ENCODE results near the gene NHLH1. TPM values are rescaled to one million over a fixed set of nuclear protein-coding genes. Genes with fewer than 3 reads are reported as not detected.

NHLH1 gene
- total RNA-seq, 1 experiment from 2014 or later, result 0.12 TPM

DNA sequence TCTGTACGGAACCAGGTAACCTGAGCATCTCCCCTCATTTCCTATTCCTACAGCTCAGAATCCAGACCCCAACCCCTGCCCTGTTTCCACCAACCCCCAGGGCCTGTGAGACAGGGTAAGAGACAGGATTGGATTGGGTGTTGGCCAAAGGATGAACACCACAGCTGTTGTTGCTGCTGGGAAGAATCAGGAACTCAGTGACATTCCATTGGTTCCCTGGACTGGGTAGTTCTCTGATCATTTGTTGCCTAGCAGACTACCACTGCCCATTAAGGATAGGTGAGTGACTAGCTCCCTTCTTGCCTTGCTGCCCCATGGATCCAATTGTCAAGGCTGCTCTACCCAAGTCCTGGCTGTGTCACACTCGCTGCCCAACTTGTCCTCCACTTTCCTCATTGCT, 13.6 kb upstream of the NHLH1 start:
- no TSS peak for BruUV-seq (replicated peaks)
- Mint-ChIP-seq H3K4me3 (ENCODE audit: unreplicated experiment) (no peak overlapping the region), H3K4me1 (ENCODE audit: insufficient read depth, unreplicated experiment) (no peaks in the 10 kb centered on the region), H3K27me3 (ENCODE audit: insufficient read depth, unreplicated experiment) (no peaks in the 10 kb centered on the region), H3K9me3 (ENCODE audit: unreplicated experiment) (no peaks in the 10 kb centered on the region), H3K27ac (ENCODE audit: low read depth, unreplicated experiment) (no peak overlapping the region), H3K36me3 (ENCODE audit: insufficient read depth, unreplicated experiment) (peaks cover 82% of the 10 kb centered on the region)
- ChIA-PET CTCF (interaction anchor here (0.5 to 9.8 kb wide), 17 partner anchors 8 to 844 kb away, joined by 3 to 214 read pairs (median 5); partner anchors contain the start of genes COPA, NCSTN and NHLH1), POLR2A (interaction anchor here (3.8 kb wide), 1 partner anchor 9 kb away, joined by 18 read pairs; the partner anchor contains the start of gene NCSTN)
- DNase-seq (ENCODE audit: unreplicated experiment), result no peak
- TF ChIP-seq, protein P1, sequence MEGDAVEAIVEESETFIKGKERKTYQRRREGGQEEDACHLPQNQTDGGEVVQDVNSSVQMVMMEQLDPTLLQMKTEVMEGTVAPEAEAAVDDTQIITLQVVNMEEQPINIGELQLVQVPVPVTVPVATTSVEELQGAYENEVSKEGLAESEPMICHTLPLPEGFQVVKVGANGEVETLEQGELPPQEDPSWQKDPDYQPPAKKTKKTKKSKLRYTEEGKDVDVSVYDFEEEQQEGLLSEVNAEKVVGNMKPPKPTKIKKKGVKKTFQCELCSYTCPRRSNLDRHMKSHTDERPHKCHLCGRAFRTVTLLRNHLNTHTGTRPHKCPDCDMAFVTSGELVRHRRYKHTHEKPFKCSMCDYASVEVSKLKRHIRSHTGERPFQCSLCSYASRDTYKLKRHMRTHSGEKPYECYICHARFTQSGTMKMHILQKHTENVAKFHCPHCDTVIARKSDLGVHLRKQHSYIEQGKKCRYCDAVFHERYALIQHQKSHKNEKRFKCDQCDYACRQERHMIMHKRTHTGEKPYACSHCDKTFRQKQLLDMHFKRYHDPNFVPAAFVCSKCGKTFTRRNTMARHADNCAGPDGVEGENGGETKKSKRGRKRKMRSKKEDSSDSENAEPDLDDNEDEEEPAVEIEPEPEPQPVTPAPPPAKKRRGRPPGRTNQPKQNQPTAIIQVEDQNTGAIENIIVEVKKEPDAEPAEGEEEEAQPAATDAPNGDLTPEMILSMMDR (IDR thresholded peaks at IDR 0.05; ENCODE audit: unreplicated experiment), result no peak
- intact Hi-C loops (cut with micrococcal nuclease), result no loop called here

DNA sequence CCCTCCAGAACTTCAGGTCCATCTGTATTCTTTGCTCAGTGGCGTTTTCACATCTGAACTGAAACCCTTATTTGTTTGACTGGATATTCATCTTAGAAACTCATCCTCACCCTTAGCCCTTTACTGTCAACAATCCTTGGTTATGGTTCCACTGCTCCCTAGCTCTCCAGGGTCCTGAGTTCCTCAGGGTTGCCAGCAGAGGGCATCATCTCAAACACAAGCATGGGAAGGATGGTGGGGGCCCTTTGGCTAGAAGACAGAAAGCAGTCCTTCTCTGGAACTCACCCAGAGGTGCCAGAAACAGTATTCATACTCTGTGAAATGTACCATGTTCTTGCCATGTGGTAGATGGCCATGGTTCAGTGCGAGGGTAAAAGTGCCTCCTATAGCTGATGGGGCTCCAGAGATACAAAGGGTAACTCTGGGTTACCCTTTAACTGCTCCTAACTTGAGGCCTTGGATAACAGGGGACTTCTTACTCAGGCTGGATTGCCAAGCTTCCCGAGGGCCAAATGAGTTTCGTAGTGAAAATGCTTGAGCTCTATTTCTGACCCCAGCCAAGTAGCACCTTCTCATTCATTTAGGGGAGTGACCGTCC, 12.4 kb upstream of the NHLH1 start:
- H3K36me3 Mint-ChIP-seq (ENCODE audit: insufficient read depth, unreplicated experiment), result peaks cover 83% of the 10 kb centered on the region
- no peaks in the 10 kb centered on the region for H3K4me1 Mint-ChIP-seq (ENCODE audit: insufficient read depth, unreplicated experiment)
- TF ChIP-seq, protein P1 (IDR thresholded peaks at IDR 0.05; ENCODE audit: unreplicated experiment), result peak; percentile 46
- POLR2A ChIA-PET, result interaction anchor here (0.8 to 3.8 kb wide), 4 partner anchors 10 to 70 kb away, joined by 3 to 18 read pairs (median 7); partner anchors contain the start of genes NCSTN and PEX19
- CTCF ChIA-PET, result interaction anchor here (0.5 to 9.8 kb wide), 32 partner anchors 9 to 731 kb away, joined by 3 to 214 read pairs (median 5); partner anchors contain the start of genes COPA, NCSTN and NHLH1
- H3K27me3 Mint-ChIP-seq (ENCODE audit: insufficient read depth, unreplicated experiment), result no peaks in the 10 kb centered on the region
- no peak overlapping the region for H3K27ac Mint-ChIP-seq (ENCODE audit: low read depth, unreplicated experiment)
- intact Hi-C loops (cut with micrococcal nuclease), result loop anchor here (1.0 kb wide), 1 partner anchor 62 kb away; no protein-coding TSS in a partner anchor
- peak; percentile 39 for DNase-seq (ENCODE audit: unreplicated experiment)
- no TSS peak for BruUV-seq (replicated peaks)
- H3K4me3 Mint-ChIP-seq (ENCODE audit: unreplicated experiment), result no peak overlapping the region
- no peaks in the 10 kb centered on the region for H3K9me3 Mint-ChIP-seq (ENCODE audit: unreplicated experiment)

DNA sequence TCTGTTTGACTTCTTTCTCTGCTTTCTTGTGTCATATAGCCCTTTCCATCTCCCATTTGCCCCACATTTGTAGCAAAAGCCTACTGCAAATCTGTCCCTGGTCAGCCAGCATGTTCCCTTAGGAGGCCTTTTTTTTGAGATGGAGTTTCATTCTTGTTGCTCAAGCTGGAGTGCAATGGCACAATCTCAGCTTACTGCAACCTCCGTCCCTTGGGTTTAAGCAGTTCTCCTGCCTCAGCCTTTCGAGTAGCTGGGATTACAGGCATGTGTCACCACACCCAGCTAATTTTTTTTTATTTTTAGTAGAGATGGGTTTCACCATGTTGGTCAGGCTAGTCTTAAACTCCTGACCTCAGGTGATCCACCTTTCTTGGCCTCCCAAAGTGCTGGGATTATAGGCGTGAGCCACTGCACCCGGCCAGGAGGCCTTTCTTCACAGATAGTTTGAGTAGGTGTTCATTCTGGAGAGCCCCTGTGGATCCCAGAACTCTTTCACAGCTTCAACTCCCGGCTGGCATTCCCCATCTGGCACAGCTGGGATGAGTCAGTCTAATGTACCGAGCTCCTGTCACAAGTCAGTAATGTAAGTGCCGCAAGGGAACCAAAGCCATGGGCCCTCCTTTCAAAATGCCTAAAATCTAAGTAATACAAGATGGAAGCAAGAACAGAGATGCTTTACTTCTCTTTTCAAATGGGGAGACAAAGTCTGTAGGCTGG, 9.4 kb upstream of the NHLH1 start:
- Mint-ChIP-seq H3K9me3 (ENCODE audit: unreplicated experiment) (no peaks in the 10 kb centered on the region), H3K4me3 (ENCODE audit: unreplicated experiment) (no peak overlapping the region), H3K27ac (ENCODE audit: low read depth, unreplicated experiment) (no peak overlapping the region), H3K27me3 (ENCODE audit: insufficient read depth, unreplicated experiment) (no peaks in the 10 kb centered on the region), H3K4me1 (ENCODE audit: insufficient read depth, unreplicated experiment) (no peaks in the 10 kb centered on the region), H3K36me3 (ENCODE audit: insufficient read depth, unreplicated experiment) (peaks cover 72% of the 10 kb centered on the region)
- CTCF ChIA-PET, result interaction anchor here (0.6 to 9.8 kb wide), 7 partner anchors 9 to 257 kb away, joined by 3 to 214 read pairs (median 5); no protein-coding TSS in a partner anchor
- intact Hi-C loops (cut with micrococcal nuclease), result no loop called here
- no TSS peak for BruUV-seq (replicated peaks)
- POLR2A ChIA-PET, result interaction anchor here (1.1 to 1.3 kb wide), 2 partner anchors 13 to 73 kb away, joined by 3 to 9 read pairs; no protein-coding TSS in a partner anchor
- no peak for DNase-seq (ENCODE audit: unreplicated experiment)
- TF ChIP-seq, protein P1 (IDR thresholded peaks at IDR 0.05; ENCODE audit: unreplicated experiment), result no peak

DNA sequence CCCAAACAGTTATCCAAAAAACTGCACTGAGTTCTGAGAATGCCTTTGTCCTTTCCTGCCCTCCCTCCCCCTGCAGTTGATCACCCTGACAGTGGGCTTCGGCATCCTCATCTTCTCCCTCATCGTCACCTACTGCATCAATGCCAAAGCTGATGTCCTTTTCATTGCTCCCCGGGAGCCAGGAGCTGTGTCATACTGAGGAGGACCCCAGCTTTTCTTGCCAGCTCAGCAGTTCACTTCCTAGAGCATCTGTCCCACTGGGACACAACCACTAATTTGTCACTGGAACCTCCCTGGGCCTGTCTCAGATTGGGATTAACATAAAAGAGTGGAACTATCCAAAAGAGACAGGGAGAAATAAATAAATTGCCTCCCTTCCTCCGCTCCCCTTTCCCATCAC, 8.8 kb upstream of the NHLH1 start:
- Mint-ChIP-seq H3K4me1 (ENCODE audit: insufficient read depth, unreplicated experiment) (no peaks in the 10 kb centered on the region), H3K4me3 (ENCODE audit: unreplicated experiment) (no peak overlapping the region), H3K36me3 (ENCODE audit: insufficient read depth, unreplicated experiment) (peaks cover 66% of the 10 kb centered on the region), H3K27ac (ENCODE audit: low read depth, unreplicated experiment) (peak overlapping the region; percentile 57), H3K27me3 (ENCODE audit: insufficient read depth, unreplicated experiment) (no peaks in the 10 kb centered on the region), H3K9me3 (ENCODE audit: unreplicated experiment) (no peaks in the 10 kb centered on the region)
- DNase-seq (ENCODE audit: unreplicated experiment), result no peak
- ChIA-PET POLR2A (interaction anchor here (1.1 to 1.3 kb wide), 2 partner anchors 14 to 74 kb away, joined by 3 to 9 read pairs; no protein-coding TSS in a partner anchor), CTCF (interaction anchor here (0.6 to 9.8 kb wide), 7 partner anchors 8 to 529 kb away, joined by 3 to 214 read pairs (median 6); no protein-coding TSS in a partner anchor)
- no TSS peak for BruUV-seq (replicated peaks)
- TF ChIP-seq, protein P1 (IDR thresholded peaks at IDR 0.05; ENCODE audit: unreplicated experiment), result no peak
- intact Hi-C loops (cut with micrococcal nuclease), result no loop called here

Data from MCF 10A (cell line).